Common myeloid progenitor, CD34-positive (primary cell): ENCODE results near the gene C1GALT1C1.

ENCODE experiments used
- CTCF ChIA-PET: fragments of 350-600 bp; sonication (Branson Sonifier 250); formaldehyde crosslinking; loops from one replicate; lab custom pipeline; 2021; ENCODE audit warnings: antibody characterized with exemption; lab: Charles Lee
- POLR2A ChIA-PET: fragments of 350-600 bp; sonication (Branson Sonifier 250); formaldehyde crosslinking; loops from one replicate; lab custom pipeline; 2021; ENCODE audit warnings: antibody characterized with exemption; lab: Charles Lee
- DNase-seq, 3 donors: peaks; one replicate each; pipeline versions ENCODE4 v3.0.0 to v3.0.0-alpha.2; 2013
- H3K27ac ChIP-seq, 2 experiments: 1 replicate in 1 of 2; 2 replicates in 1 of 2; pipeline ENCODE4 v1.7.0; 2013; ENCODE audit warnings: inconsistent platforms in 2 of 2, low read length in 2 of 2, mild to moderate bottlenecking in 2 of 2, low read depth in 1 of 2, moderate library complexity in 1 of 2; ENCODE audit not compliant: severe bottlenecking in 2 of 2, insufficient read depth in 1 of 2, poor library complexity in 1 of 2
- H3K27me3 ChIP-seq, 5 experiments: replicated peaks in 2 of 5; 1 replicate in 3 of 5; 2 replicates in 2 of 5; pipeline versions ENCODE4 v1.6.1 to v1.7.0; 2013; ENCODE audit warnings: low read length in 4 of 5, mild to moderate bottlenecking in 2 of 5, moderate library complexity in 2 of 5, inconsistent platforms in 1 of 5; ENCODE audit not compliant: insufficient read depth in 5 of 5, control insufficient read depth in 4 of 5
- H3K36me3 ChIP-seq, 4 experiments: 1 replicate in 2 of 4; 2 replicates in 2 of 4; pipeline versions ENCODE4 v1.6.1 to v1.7.0; 2013; ENCODE audit warnings: low read length in 3 of 4, control low read depth in 1 of 4, mild to moderate bottlenecking in 1 of 4; ENCODE audit not compliant: control insufficient read depth in 4 of 4, insufficient read depth in 4 of 4
- H3K4me1 ChIP-seq, 4 experiments: 1 replicate in 3 of 4; 2 replicates in 1 of 4; pipeline versions ENCODE4 v1.6.1 to v1.7.1; 2013; ENCODE audit warnings: low read length in 3 of 4, mild to moderate bottlenecking in 3 of 4, control low read depth in 1 of 4, inconsistent platforms in 1 of 4, moderate library complexity in 1 of 4; ENCODE audit not compliant: control insufficient read depth in 4 of 4, insufficient read depth in 4 of 4; ENCODE audit errors: control extremely low read depth in 1 of 4
- H3K4me3 ChIP-seq, 7 experiments: 1 replicate in 4 of 7; 2 replicates in 3 of 7; pipeline versions ENCODE4 v1.5.1 to v1.7.0; 2013; ENCODE audit warnings: mild to moderate bottlenecking in 7 of 7, low read length in 6 of 7, moderate library complexity in 6 of 7, inconsistent platforms in 2 of 7, low read depth in 2 of 7, control low read depth in 1 of 7; ENCODE audit not compliant: insufficient read depth in 4 of 7, control insufficient read depth in 1 of 7; ENCODE audit errors: extremely low read depth in 1 of 7
- H3K9me3 ChIP-seq, 5 experiments: 1 replicate in 4 of 5; 2 replicates in 1 of 5; pipeline versions ENCODE4 v1.6.1 to v1.7.1; 2013; ENCODE audit warnings: low read length in 4 of 5, mild to moderate bottlenecking in 2 of 5, inconsistent platforms in 1 of 5, low read depth in 1 of 5, moderate library complexity in 1 of 5; ENCODE audit not compliant: control insufficient read depth in 4 of 5, insufficient read depth in 2 of 5; ENCODE audit errors: control extremely low read depth in 1 of 5
- WGBS: methylation state at CpG from one replicate; pipeline ENCODE4 v1.1.5; 2013; ENCODE audit not compliant: insufficient coverage; 5-methylcytosine and 5-hydroxymethylcytosine counted together

The C1GALT1C1 gene

DNA sequence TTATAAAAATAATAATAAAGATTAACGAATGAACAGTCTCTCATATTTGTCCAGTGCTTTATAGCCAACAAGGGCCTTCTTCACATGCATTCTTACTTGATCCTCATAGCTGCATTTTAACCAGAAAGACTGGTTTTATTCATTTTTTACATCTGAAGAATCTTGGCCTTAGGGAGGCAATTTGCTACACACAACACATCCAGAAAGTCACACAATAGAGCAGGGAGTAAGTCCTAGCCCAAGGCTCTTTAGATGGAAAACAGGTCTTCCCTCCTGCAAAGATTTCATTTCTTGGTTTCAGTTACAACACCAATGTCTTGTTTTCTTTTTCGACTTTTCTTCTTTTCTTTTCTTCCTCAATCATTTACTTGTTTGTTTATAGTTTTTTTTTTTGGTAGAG lies 13.0 kb upstream of the C1GALT1C1 start:
- Histone ChIP-seq H3K36me3 (no peaks in the 10 kb centered on the region), H3K27ac (no peak overlapping the region), H3K27me3 (no peaks in the 10 kb centered on the region), H3K4me1 (no peaks in the 10 kb centered on the region), H3K9me3 (no peaks in the 10 kb centered on the region), H3K4me3 (no peak overlapping the region)
- DNase-seq = no peak
- WGBS = no CpG with 5 or more reads among the region's 2 CpGs
- ChIA-PET POLR2A (no interaction called here), CTCF (no interaction called here)

GRCh38 chrX:120638619-120639018 lies 8.8 kb upstream of the C1GALT1C1 start:
- Histone ChIP-seq H3K4me1 (no peaks in the 10 kb centered on the region), H3K27ac (no peak overlapping the region), H3K4me3 (no peak overlapping the region), H3K27me3 (no peaks in the 10 kb centered on the region), H3K9me3 (no peaks in the 10 kb centered on the region), H3K36me3 (no peaks in the 10 kb centered on the region)
- POLR2A ChIA-PET = no interaction called here
- WGBS = 88% methylated on average over 2 of the region's 4 CpGs
- CTCF ChIA-PET = interaction anchor here (0.6 kb wide), 1 partner anchor 387 kb away, joined by 3 read pairs; no protein-coding TSS in a partner anchor
- no peak for DNase-seq

DNA sequence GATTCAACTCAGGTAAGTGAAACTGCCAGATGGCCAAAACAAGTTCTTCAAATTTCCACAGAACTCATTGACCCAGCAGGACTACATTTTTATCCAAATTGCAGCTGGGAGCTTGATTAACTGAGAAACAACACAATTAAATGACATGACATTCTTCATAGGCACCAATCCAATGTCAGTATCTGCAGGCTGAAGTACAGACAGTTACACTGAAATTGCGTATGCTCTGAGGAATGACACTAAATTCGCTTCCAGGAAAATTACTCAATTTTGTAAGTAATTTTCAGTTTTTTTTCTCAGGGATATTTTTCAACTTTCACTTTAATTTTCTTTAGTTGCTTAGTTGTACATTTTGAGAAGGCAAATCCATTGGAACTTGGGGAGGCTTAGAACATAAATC lies 4.5 kb downstream of the C1GALT1C1 start:
- no peak for DNase-seq
- Histone ChIP-seq H3K4me3 (no peak overlapping the region), H3K4me1 (peaks cover 0 to 6% (median 3%) of the 10 kb centered on the region in 4 experiments), H3K36me3 (no peaks in the 10 kb centered on the region), H3K27ac (no peak overlapping the region), H3K27me3 (peaks cover 0 to 4% (median 0%) of the 10 kb centered on the region in 5 experiments), H3K9me3 (no peaks in the 10 kb centered on the region)
- CTCF ChIA-PET = no interaction called here
- POLR2A ChIA-PET = no interaction called here
- 100% methylated on average over 1 of the region's 2 CpGs for WGBS

- WGBS = 94% methylated on average over 4 of the region's 5 CpGs
Measured at GRCh38 chrX:120617996-120618630, 11.7 kb downstream of the C1GALT1C1 start.

GRCh38 chrX:120614816-120615215 lies 15.0 kb downstream of the C1GALT1C1 start:
- CTCF ChIA-PET = no interaction called here
- peaks cover 0 to 2% (median 0%) of the 10 kb centered on the region in 5 experiments for H3K27me3 ChIP-seq

More at GRCh38 chrX:120617996-120618630, 11.7 kb downstream of the C1GALT1C1 start:
- no peak overlapping the region for H3K27ac ChIP-seq
- DNase-seq = no peak
- no peak overlapping the region for H3K4me3 ChIP-seq
- no peaks in the 10 kb centered on the region for H3K9me3 ChIP-seq
- H3K27me3 ChIP-seq = peaks cover 0 to 2% (median 0%) of the 10 kb centered on the region in 5 experiments
- H3K36me3 ChIP-seq = peaks cover 3 to 6% (median 5%) of the 10 kb centered on the region in 4 experiments
- H3K4me1 ChIP-seq = no peaks in the 10 kb centered on the region
- POLR2A ChIA-PET = no interaction called here
- CTCF ChIA-PET = no interaction called here

GRCh38 chrX:120612086-120612485 lies 17.8 kb downstream of the C1GALT1C1 start:
- CTCF ChIA-PET = no interaction called here
- POLR2A ChIA-PET = no interaction called here

More at GRCh38 chrX:120614816-120615215, 15.0 kb downstream of the C1GALT1C1 start:
- H3K36me3 ChIP-seq = peaks cover 6 to 11% (median 7%) of the 10 kb centered on the region in 4 experiments
- H3K4me1 ChIP-seq = no peaks in the 10 kb centered on the region
- H3K4me3 ChIP-seq = no peak overlapping the region
- no peak overlapping the region for H3K27ac ChIP-seq
- no peaks in the 10 kb centered on the region for H3K9me3 ChIP-seq
- no peak for DNase-seq
- POLR2A ChIA-PET = no interaction called here

GRCh38 chrX:120604361-120604782 lies 25.5 kb downstream of the C1GALT1C1 start:
- ChIA-PET POLR2A (interaction anchor here (0.6 to 1.6 kb wide), 2 partner anchors 44 to 333 kb away, joined by 3 to 6 read pairs; partner anchors contain the start of gene CUL4B), CTCF (no interaction called here)
- DNase-seq = peak in 2 of 3 donors; percentile 42 to 47
- H3K4me1 ChIP-seq = peaks cover 0 to 10% (median 2%) of the 10 kb centered on the region in 4 experiments
- H3K36me3 ChIP-seq = peaks cover 3 to 5% (median 4%) of the 10 kb centered on the region in 4 experiments
- H3K4me3 ChIP-seq = peak overlapping the region; percentile 49 to 83 (median 75)
- no peaks in the 10 kb centered on the region for H3K9me3 ChIP-seq
- peak overlapping the region; percentile 56 to 86 for H3K27ac ChIP-seq
- 66% methylated on average over 3 of the region's 5 CpGs for WGBS
- no peaks in the 10 kb centered on the region for H3K27me3 ChIP-seq

More at GRCh38 chrX:120612086-120612485, 17.8 kb downstream of the C1GALT1C1 start:
- Histone ChIP-seq H3K36me3 (peaks cover 6 to 17% (median 9%) of the 10 kb centered on the region in 4 experiments), H3K9me3 (no peaks in the 10 kb centered on the region), H3K27me3 (no peaks in the 10 kb centered on the region), H3K27ac (no peak overlapping the region), H3K4me1 (no peaks in the 10 kb centered on the region), H3K4me3 (no peak overlapping the region)
- no peak for DNase-seq
- WGBS = no CpG with 5 or more reads among the region's 1 CpG
